MM.1S (cell line): ENCODE measurements around the gene E4F1.

Experiments
- DNase-seq: peaks from one replicate; pipeline ENCODE4 v3.0.0-alpha.2; 2015
- H2AFZ ChIP-seq: fragments of 300-600 bp; sonication (generic); 2 replicates; pipeline ENCODE4 v1.6.0; 2016; ENCODE audit warnings: antibody characterized with exemption, low read length
- H3F3A ChIP-seq: fragments of 300-600 bp; sonication (generic); 2 replicates; pipeline ENCODE4 v1.6.1; 2016; ENCODE audit warnings: mild to moderate bottlenecking, antibody characterized with exemption, low read length, moderate library complexity, mixed read lengths; ENCODE audit not compliant: insufficient read depth
- H3K27ac ChIP-seq: fragments of 300-600 bp; sonication (generic); 2 replicates; pipeline ENCODE4 v1.5.1; 2016; ENCODE audit warnings: mild to moderate bottlenecking, low read length
- H3K27me3 ChIP-seq: fragments of 300-600 bp; sonication (generic); replicated peaks from 2 replicates; pipeline ENCODE4 v1.6.0; 2016; ENCODE audit warnings: low read length; ENCODE audit not compliant: insufficient read depth
- H3K36me3 ChIP-seq: fragments of 300-600 bp; sonication (generic); replicated peaks from 2 replicates; pipeline ENCODE4 v1.6.1; 2016; ENCODE audit warnings: mild to moderate bottlenecking, low read length, mixed read lengths; ENCODE audit not compliant: insufficient read depth
- H3K4me1 ChIP-seq: fragments of 300-600 bp; sonication (generic); 2 replicates; pipeline ENCODE4 v1.6.1; 2016; ENCODE audit warnings: low read length, mixed read lengths
- H3K4me2 ChIP-seq: fragments of 300-600 bp; sonication (generic); 2 replicates; pipeline ENCODE4 v1.6.0; 2016; ENCODE audit warnings: low read depth, low read length
- H3K4me3 ChIP-seq: fragments of 300-600 bp; sonication (generic); 2 replicates; pipeline ENCODE4 v1.5.1; 2016; ENCODE audit warnings: low read length, mixed read lengths
- H3K79me2 ChIP-seq: fragments of 300-600 bp; sonication (generic); 2 replicates; pipeline ENCODE4 v1.6.1; 2016; ENCODE audit warnings: mixed run types, low read length, mixed read lengths
- H3K9ac ChIP-seq: fragments of 300-600 bp; sonication (generic); 2 replicates; pipeline ENCODE4 v1.6.1; 2016; ENCODE audit warnings: low read length, mixed read lengths
- H3K9me2 ChIP-seq: fragments of 300-600 bp; sonication (generic); replicated peaks from 2 replicates; pipeline ENCODE4 v1.6.1; 2016; ENCODE audit warnings: mild to moderate bottlenecking, low read length, mixed read lengths; ENCODE audit not compliant: insufficient read depth
- H3K9me3 ChIP-seq: fragments of 300-600 bp; sonication (generic); replicated peaks from 2 replicates; pipeline ENCODE4 v1.6.1; 2016; ENCODE audit warnings: mild to moderate bottlenecking, low read length, mixed read lengths; ENCODE audit not compliant: insufficient read depth
- H4K20me1 ChIP-seq: fragments of 300-600 bp; sonication (generic); 2 replicates; pipeline ENCODE4 v1.6.1; 2016; ENCODE audit warnings: mild to moderate bottlenecking, low read length, moderate library complexity, mixed read lengths; ENCODE audit not compliant: insufficient read depth
- EZH2 ChIP-seq: fragments of 300-600 bp; sonication (generic); optimal IDR thresholded peaks from 2 replicates; pipeline ENCODE3; 2017; ENCODE audit warnings: low read depth, mild to moderate bottlenecking, antibody characterized with exemption, low read length, mixed read lengths
- EZH2phosphoT487 ChIP-seq: fragments of 300-600 bp; sonication (generic); IDR thresholded peaks from 2 replicates; pipeline ENCODE4 v1.6.1; 2018; ENCODE audit warnings: antibody characterized with exemption, low read length
- TF ChIP-seq, protein P1 (sequence below): fragments of 300-600 bp; sonication (generic); IDR thresholded peaks from 2 replicates; pipeline ENCODE4 v1.5.1; 2016; ENCODE audit warnings: antibody characterized with exemption, low read length, mixed read lengths

The E4F1 gene

DNA sequence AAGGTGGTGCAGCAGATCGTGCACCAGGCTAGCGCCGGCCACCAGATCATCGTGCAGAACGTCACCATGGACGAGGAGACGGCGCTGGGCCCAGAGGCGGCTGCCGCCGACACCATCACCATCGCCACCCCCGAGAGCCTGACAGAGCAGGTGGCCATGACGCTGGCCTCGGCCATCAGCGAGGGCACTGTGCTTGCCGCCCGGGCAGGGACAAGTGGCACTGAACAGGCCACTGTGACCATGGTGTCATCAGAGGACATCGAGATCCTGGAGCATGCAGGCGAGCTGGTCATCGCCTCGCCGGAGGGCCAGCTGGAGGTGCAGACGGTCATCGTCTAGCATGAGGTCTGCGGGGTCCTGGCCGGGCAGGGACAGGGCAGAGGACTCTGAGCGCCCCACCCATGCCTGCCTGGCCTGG lies 11.9 kb downstream of the E4F1 start:
- no peak overlapping the region for H3K4me2 ChIP-seq
- H3K4me3 ChIP-seq = no peak overlapping the region
- no peaks in the 10 kb centered on the region for H4K20me1 ChIP-seq
- no peaks in the 10 kb centered on the region for H3K9me2 ChIP-seq
- no peaks in the 10 kb centered on the region for H3K79me2 ChIP-seq
- no peak overlapping the region for H3K9ac ChIP-seq
- no peak overlapping the region for H3K27ac ChIP-seq
- no peak for DNase-seq
- TF ChIP-seq, protein P1, sequence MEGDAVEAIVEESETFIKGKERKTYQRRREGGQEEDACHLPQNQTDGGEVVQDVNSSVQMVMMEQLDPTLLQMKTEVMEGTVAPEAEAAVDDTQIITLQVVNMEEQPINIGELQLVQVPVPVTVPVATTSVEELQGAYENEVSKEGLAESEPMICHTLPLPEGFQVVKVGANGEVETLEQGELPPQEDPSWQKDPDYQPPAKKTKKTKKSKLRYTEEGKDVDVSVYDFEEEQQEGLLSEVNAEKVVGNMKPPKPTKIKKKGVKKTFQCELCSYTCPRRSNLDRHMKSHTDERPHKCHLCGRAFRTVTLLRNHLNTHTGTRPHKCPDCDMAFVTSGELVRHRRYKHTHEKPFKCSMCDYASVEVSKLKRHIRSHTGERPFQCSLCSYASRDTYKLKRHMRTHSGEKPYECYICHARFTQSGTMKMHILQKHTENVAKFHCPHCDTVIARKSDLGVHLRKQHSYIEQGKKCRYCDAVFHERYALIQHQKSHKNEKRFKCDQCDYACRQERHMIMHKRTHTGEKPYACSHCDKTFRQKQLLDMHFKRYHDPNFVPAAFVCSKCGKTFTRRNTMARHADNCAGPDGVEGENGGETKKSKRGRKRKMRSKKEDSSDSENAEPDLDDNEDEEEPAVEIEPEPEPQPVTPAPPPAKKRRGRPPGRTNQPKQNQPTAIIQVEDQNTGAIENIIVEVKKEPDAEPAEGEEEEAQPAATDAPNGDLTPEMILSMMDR = no peak
- TF ChIP-seq EZH2 (no peak), EZH2phosphoT487 (no peak)
- no peaks in the 10 kb centered on the region for H3K4me1 ChIP-seq
- no peaks in the 10 kb centered on the region for H3K36me3 ChIP-seq
- no peaks in the 10 kb centered on the region for H3F3A ChIP-seq
- no peaks in the 10 kb centered on the region for H3K9me3 ChIP-seq
- no peaks in the 10 kb centered on the region; the same call in 1 of the 2 replicates for H3K27me3 ChIP-seq
- H2AFZ ChIP-seq = no peak overlapping the region

GRCh38 chr16:2235695-2236336 lies 12.4 kb downstream of the E4F1 start:
- no peak overlapping the region for H3K9ac ChIP-seq

GRCh38 chr16:2236337-2237101 lies 13.1 kb downstream of the E4F1 start, which contains the start of gene DNASE1L2:
TSS of gene DNASE1L2 (plus strand) at chr16:2236444. CDS start at chr16:2236817, 373 bp downstream.
- no peaks in the 10 kb centered on the region for H3K36me3 ChIP-seq
- no peaks in the 10 kb centered on the region for H3K4me1 ChIP-seq
- H3K9me3 ChIP-seq = no peaks in the 10 kb centered on the region
- H3F3A ChIP-seq = no peaks in the 10 kb centered on the region
- no peak within 1 kb of the TSS for H3K9ac ChIP-seq
- H3K27ac ChIP-seq = no peak within 1 kb of the TSS
- H3K9me2 ChIP-seq = no peaks in the 10 kb centered on the region
- no peak within 1 kb of the TSS for H3K4me2 ChIP-seq
- no peaks in the 10 kb centered on the region; the same call in 1 of the 2 replicates for H3K27me3 ChIP-seq
- H4K20me1 ChIP-seq = no peaks in the 10 kb centered on the region
- no peak within 1 kb of the TSS for H2AFZ ChIP-seq
- no peaks in the 10 kb centered on the region for H3K79me2 ChIP-seq
- TF ChIP-seq EZH2 (no peak), EZH2phosphoT487 (no peak)
- TF ChIP-seq, protein P1 = no peak
- H3K4me3 ChIP-seq = no peak within 1 kb of the TSS
- DNase-seq = no peak

More at GRCh38 chr16:2235695-2236336, 12.4 kb downstream of the E4F1 start:
- Histone ChIP-seq H2AFZ (no peak overlapping the region), H3K9me3 (no peaks in the 10 kb centered on the region), H4K20me1 (no peaks in the 10 kb centered on the region), H3F3A (no peaks in the 10 kb centered on the region), H3K9me2 (no peaks in the 10 kb centered on the region), H3K27ac (no peak overlapping the region), H3K4me1 (no peaks in the 10 kb centered on the region), H3K79me2 (no peaks in the 10 kb centered on the region), H3K36me3 (no peaks in the 10 kb centered on the region), H3K27me3 (no peaks in the 10 kb centered on the region; the same call in 1 of the 2 replicates), H3K4me3 (no peak overlapping the region), H3K4me2 (no peak overlapping the region)
- no peak for DNase-seq
- TF ChIP-seq, protein P1 = no peak
- TF ChIP-seq EZH2phosphoT487 (no peak), EZH2 (no peak)
